ENCODE measurements around the gene CD14. TPM values are rescaled to one million over a fixed set of nuclear protein-coding genes. Genes with fewer than 3 reads are reported as not detected.

The CD14 gene
- 3.0 to 4.8 TPM (median 4.6 TPM) in 5 replicates for total RNA-seq (2022; extraction: Qiagen RNA extraction; ENCODE audit: low read depth)

GRCh38 chr5:140633021-140633471, at the start of gene CD14:
CD14 (minus strand) TSS chr5:140633175; CDS start chr5:140633071, 104 bp downstream.

GRCh38 chr5:140673187-140673976, 40.4 kb upstream of the CD14 start, which contains the start of gene DND1:
DND1 (minus strand) TSS chr5:140673576; CDS start chr5:140673542, 34 bp downstream.

GRCh38 chr5:140664359-140665119, 31.6 kb upstream of the CD14 start, which contains the start of gene WDR55:
WDR55 (plus strand) TSS chr5:140664904; CDS start chr5:140664913, 9 bp downstream.

GRCh38 chr5:140639148-140639981, 6.4 kb upstream of the CD14 start, which contains the start of gene TMCO6:
TMCO6 (plus strand) TSS chr5:140639451; CDS start chr5:140639528, 77 bp downstream.

Other genes starting within 250 kb of the CD14 start
- 41.9 to 54.7 TPM (median 52.8 TPM) in 5 replicates for gene ANKHD1, start 231.3 kb downstream of the CD14 start, total RNA-seq (2022; extraction: Qiagen RNA extraction; ENCODE audit: low read depth)
- gene EIF4EBP3, start 85.5 kb downstream of the CD14 start, total RNA-seq (2022; extraction: Qiagen RNA extraction; ENCODE audit: low read depth), result 1.1 to 3.0 TPM (median 2.1 TPM) in 5 replicates
- 35.0 to 47.4 TPM (median 44.6 TPM) in 5 replicates for gene SRA1, start 75.7 kb downstream of the CD14 start, total RNA-seq (2022; extraction: Qiagen RNA extraction; ENCODE audit: low read depth)
- gene APBB3, start 68.6 kb downstream of the CD14 start, total RNA-seq (2022; extraction: Qiagen RNA extraction; ENCODE audit: low read depth), result 5.2 to 6.8 TPM (median 5.5 TPM) in 5 replicates
- gene SLC35A4, start 68.3 kb downstream of the CD14 start, total RNA-seq (2022; extraction: Qiagen RNA extraction; ENCODE audit: low read depth), result 70.9 to 80.3 TPM (median 77.6 TPM) in 5 replicates
- gene TMCO6, start 6.3 kb upstream of the CD14 start, total RNA-seq (2022; extraction: Qiagen RNA extraction; ENCODE audit: low read depth), result 9.1 to 14.6 TPM (median 12.8 TPM) in 5 replicates
- gene NDUFA2, start 14.5 kb upstream of the CD14 start, total RNA-seq (2022; extraction: Qiagen RNA extraction; ENCODE audit: low read depth), result 110 to 128 TPM (median 113 TPM) in 5 replicates
- gene IK, start 14.7 kb upstream of the CD14 start, total RNA-seq (2022; extraction: Qiagen RNA extraction; ENCODE audit: low read depth), result 82.9 to 107 TPM (median 88.8 TPM) in 5 replicates
- gene WDR55, start 31.7 kb upstream of the CD14 start, total RNA-seq (2022; extraction: Qiagen RNA extraction; ENCODE audit: low read depth), result 27.1 to 30.4 TPM (median 30.0 TPM) in 5 replicates
- gene DND1, start 40.4 kb upstream of the CD14 start, total RNA-seq (2022; extraction: Qiagen RNA extraction; ENCODE audit: low read depth), result 0.37 to 0.97 TPM (median 0.64 TPM) in 5 replicates
- 73.2 to 85.5 TPM (median 78.1 TPM) in 5 replicates for gene HARS1, start 58.2 kb upstream of the CD14 start, total RNA-seq (2022; extraction: Qiagen RNA extraction; ENCODE audit: low read depth)
- 33.2 to 42.4 TPM (median 37.4 TPM) in 5 replicates for gene HARS2, start 58.3 kb upstream of the CD14 start, total RNA-seq (2022; extraction: Qiagen RNA extraction; ENCODE audit: low read depth)
- gene ZMAT2, start 67.3 kb upstream of the CD14 start, total RNA-seq (2022; extraction: Qiagen RNA extraction; ENCODE audit: low read depth), result 80.6 to 110 TPM (median 84.5 TPM) in 5 replicates
- 0.09 to 0.18 TPM (median 0.15 TPM) in 5 replicates for gene PCDHA1, start 153.0 kb upstream of the CD14 start, total RNA-seq (2022; extraction: Qiagen RNA extraction; ENCODE audit: low read depth)
- 0.06 to 0.10 TPM (median 0.07 TPM) in 3 of 5 replicates, not detected in the others for gene PCDHA2, start 161.7 kb upstream of the CD14 start, total RNA-seq (2022; extraction: Qiagen RNA extraction; ENCODE audit: low read depth)
- gene PCDHA3, start 167.9 kb upstream of the CD14 start, total RNA-seq (2022; extraction: Qiagen RNA extraction; ENCODE audit: low read depth), result 0.78 to 1.3 TPM (median 0.88 TPM) in 5 replicates
- gene PCDHA4, start 173.9 kb upstream of the CD14 start, total RNA-seq (2022; extraction: Qiagen RNA extraction; ENCODE audit: low read depth), result 1.6 to 2.2 TPM (median 2.0 TPM) in 5 replicates
- gene PCDHA5, start 188.4 kb upstream of the CD14 start, total RNA-seq (2022; extraction: Qiagen RNA extraction; ENCODE audit: low read depth), result 0.50 to 0.74 TPM (median 0.70 TPM) in 5 replicates
- 0.05 to 0.09 TPM (median 0.08 TPM) in 3 of 5 replicates, not detected in the others for gene PCDHA6, start 194.8 kb upstream of the CD14 start, total RNA-seq (2022; extraction: Qiagen RNA extraction; ENCODE audit: low read depth)
- 0.08 to 0.13 TPM (median 0.10 TPM) in 5 replicates for gene PCDHA7, start 201.1 kb upstream of the CD14 start, total RNA-seq (2022; extraction: Qiagen RNA extraction; ENCODE audit: low read depth)
- 0.03 to 0.11 TPM in 2 of 5 replicates, not detected in the others for gene PCDHA8, start 208.0 kb upstream of the CD14 start, total RNA-seq (2022; extraction: Qiagen RNA extraction; ENCODE audit: low read depth)
- 0.02 to 0.07 TPM in 2 of 5 replicates, not detected in the others for gene PCDHA9, start 215.2 kb upstream of the CD14 start, total RNA-seq (2022; extraction: Qiagen RNA extraction; ENCODE audit: low read depth)
- gene PCDHA10, start 222.7 kb upstream of the CD14 start, total RNA-seq (2022; extraction: Qiagen RNA extraction; ENCODE audit: low read depth), result 0.03 to 0.05 TPM (median 0.04 TPM) in 4 of 5 replicates, not detected in the other
- gene PCDHA11, start 235.8 kb upstream of the CD14 start, total RNA-seq (2022; extraction: Qiagen RNA extraction; ENCODE audit: low read depth), result 0.06 to 0.96 TPM (median 0.11 TPM) in 5 replicates
- 2.5 to 3.4 TPM (median 3.1 TPM) in 5 replicates for gene PCDHA12, start 242.1 kb upstream of the CD14 start, total RNA-seq (2022; extraction: Qiagen RNA extraction; ENCODE audit: low read depth)
- 0.07 to 0.17 TPM (median 0.10 TPM) in 5 replicates for gene PCDHA13, start 248.9 kb upstream of the CD14 start, total RNA-seq (2022; extraction: Qiagen RNA extraction; ENCODE audit: low read depth)

Measured in A549 treated with GW870086 at 1 μM for 4 hours (cell line).